Activated CD4-positive, alpha-beta T cell treated with anti-CD3 and anti-CD28 coated beads, Interleukin-2, amount 10 ng/mL, durations not matched to agents 24 days and 14 days (primary cell): ENCODE results near the gene HCN2. TPM values are rescaled to one million over a fixed set of nuclear protein-coding genes. Genes with fewer than 3 reads are reported as not detected.

Experiments used
- DNase-seq: peaks from one replicate; pipeline ENCODE4 v3.0.0; 2022
- H3K27ac Mint-ChIP-seq: one replicate; pipeline ENCODE4 v1.8.0; 2022; ENCODE audit warnings: mild to moderate bottlenecking, mixed read lengths
- H3K27me3 Mint-ChIP-seq: one replicate; pipeline ENCODE4 v1.8.0; 2022; ENCODE audit warnings: mixed read lengths
- H3K36me3 Mint-ChIP-seq: one replicate; pipeline ENCODE4 v1.8.0; 2022; ENCODE audit warnings: low read depth, mild to moderate bottlenecking, mixed read lengths
- H3K4me1 Mint-ChIP-seq: one replicate; pipeline ENCODE4 v1.8.0; 2021; ENCODE audit warnings: mixed read lengths
- H3K4me3 Mint-ChIP-seq: one replicate; pipeline ENCODE4 v1.8.0; 2022; ENCODE audit warnings: mild to moderate bottlenecking, moderate library complexity, mixed read lengths
- H3K9me3 Mint-ChIP-seq: one replicate; pipeline ENCODE4 v1.8.0; 2021; ENCODE audit warnings: mixed read lengths
- intact Hi-C: fragments of 100-400 bp; cut with micrococcal nuclease; formaldehyde crosslinking; loops from one replicate; pipeline ENCODE4 v1.15.1; 2023
- total RNA-seq: library from RNA; stranded (reverse); gene quantifications from 2 replicates; pipeline ENCODE4 v1.2.3, GENCODE V29; 2022

HCN2 gene
- total RNA-seq, 1 donor from 2014 or later, result 1.1 TPM

GRCh38 chr19:633068-633785 lies 43.5 kb downstream of the HCN2 start, which contains the start of gene POLRMT:
Gene POLRMT, minus strand, starts transcription at chr19:633537. Its CDS starts 25 bp downstream, at chr19:633512.
- Mint-ChIP-seq H3K9me3 (no peaks in the 10 kb centered on the region), H3K27ac (peak within 1 kb of the TSS; percentile 97), H3K36me3 (peaks cover 30% of the 10 kb centered on the region), H3K27me3 (no peaks in the 10 kb centered on the region), H3K4me3 (peak within 1 kb of the TSS; percentile 98), H3K4me1 (peaks cover 17% of the 10 kb centered on the region)
- intact Hi-C loops, result loop anchor here (1.0 to 5.0 kb wide), 5 partner anchors 29 to 164 kb away; partner anchors contain the start of genes BSG, CDC34 and PTBP1
- DNase-seq, result peak; percentile 99

DNA sequence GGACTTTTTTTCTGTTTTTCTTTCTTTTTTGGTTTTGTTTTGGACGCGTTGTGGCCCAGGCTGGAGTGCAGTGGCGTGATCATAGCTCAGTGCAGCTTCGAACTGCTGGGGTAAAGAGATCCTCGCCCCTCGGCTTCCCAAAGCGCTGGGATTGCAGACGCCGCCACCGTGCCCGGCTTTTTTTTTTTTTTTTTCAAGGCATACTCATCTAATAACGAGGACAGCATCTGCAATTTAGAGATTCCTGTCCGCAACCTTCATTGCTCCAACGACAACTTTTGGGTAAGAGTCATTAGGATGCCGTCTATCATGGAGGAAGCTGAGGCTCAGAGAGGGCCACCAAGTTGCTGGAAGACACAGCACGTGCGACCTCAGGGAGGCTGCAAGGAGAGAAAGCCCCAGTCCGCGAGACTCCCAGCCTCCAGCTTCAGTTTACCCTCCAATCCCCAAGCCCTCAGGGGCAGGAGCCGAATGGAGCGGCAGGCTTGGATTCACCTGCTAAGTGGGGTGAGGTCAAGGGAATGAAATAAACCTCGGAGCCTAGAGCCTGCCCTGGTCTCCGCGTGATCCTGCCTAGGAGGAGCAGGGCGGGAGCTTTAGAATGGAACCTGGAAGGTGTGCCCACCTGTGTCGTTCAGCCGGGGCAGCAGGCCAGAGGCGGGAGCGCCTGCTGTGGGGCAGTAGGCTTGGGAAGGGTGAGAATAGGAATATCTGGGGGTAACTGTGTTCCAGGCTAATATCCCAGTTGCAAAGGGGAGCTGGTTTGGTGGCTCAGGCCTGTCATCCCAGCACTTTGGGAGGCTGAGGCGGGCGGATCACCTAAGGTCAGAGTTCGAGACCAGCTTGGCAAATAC lies 44.3 kb downstream of the HCN2 start:
- Mint-ChIP-seq H3K36me3 (peaks cover 22% of the 10 kb centered on the region), H3K4me3 (peak overlapping the region; percentile 98), H3K27me3 (no peaks in the 10 kb centered on the region), H3K9me3 (no peaks in the 10 kb centered on the region), H3K4me1 (peaks cover 14% of the 10 kb centered on the region), H3K27ac (peak overlapping the region; percentile 97)
- DNase-seq, result no peak
- intact Hi-C loops, result loop anchor here (1.0 to 5.0 kb wide), 5 partner anchors 28 to 163 kb away; partner anchors contain the start of genes BSG, CDC34 and PTBP1

GRCh38 chr19:634975-635652 lies 45.4 kb downstream of the HCN2 start:
- Mint-ChIP-seq H3K27me3 (peaks cover 3% of the 10 kb centered on the region), H3K4me1 (peaks cover 18% of the 10 kb centered on the region), H3K36me3 (peaks cover 18% of the 10 kb centered on the region), H3K27ac (no peak overlapping the region), H3K9me3 (no peaks in the 10 kb centered on the region), H3K4me3 (no peak overlapping the region)
- no peak for DNase-seq
- intact Hi-C loops, result loop anchor here (5.0 kb wide), 1 partner anchor 103 kb away; the partner anchor contains the start of gene CDC34

DNA sequence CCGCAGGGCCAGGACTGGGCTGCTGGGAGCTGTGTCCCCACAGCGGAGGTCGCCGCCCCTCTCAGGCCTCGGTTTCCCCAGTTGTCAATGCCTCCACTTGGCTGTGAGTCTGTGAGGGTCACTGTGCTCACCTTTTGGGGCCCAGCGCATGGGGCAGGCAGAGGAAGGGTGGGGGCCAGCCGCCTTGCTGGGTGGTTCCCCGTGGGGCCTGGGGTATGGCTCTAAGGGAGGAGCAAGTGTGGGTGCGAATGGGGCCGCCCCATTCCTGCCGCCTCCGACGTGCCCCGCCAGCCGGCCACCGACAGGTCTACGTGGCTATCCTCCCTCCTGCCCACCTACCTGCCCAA lies 49.2 kb downstream of the HCN2 start:
- no peaks in the 10 kb centered on the region for H3K9me3 Mint-ChIP-seq
- no peak overlapping the region for H3K27ac Mint-ChIP-seq
- intact Hi-C loops, result loop anchor here (1.0 kb wide), 2 partner anchors 28 to 41 kb away; no protein-coding TSS in a partner anchor
- H3K36me3 Mint-ChIP-seq, result peaks cover 1% of the 10 kb centered on the region
- no peak for DNase-seq
- peaks cover 3% of the 10 kb centered on the region for H3K27me3 Mint-ChIP-seq
- peaks cover 10% of the 10 kb centered on the region for H3K4me1 Mint-ChIP-seq
- peak overlapping the region; percentile 90 for H3K4me3 Mint-ChIP-seq

DNA sequence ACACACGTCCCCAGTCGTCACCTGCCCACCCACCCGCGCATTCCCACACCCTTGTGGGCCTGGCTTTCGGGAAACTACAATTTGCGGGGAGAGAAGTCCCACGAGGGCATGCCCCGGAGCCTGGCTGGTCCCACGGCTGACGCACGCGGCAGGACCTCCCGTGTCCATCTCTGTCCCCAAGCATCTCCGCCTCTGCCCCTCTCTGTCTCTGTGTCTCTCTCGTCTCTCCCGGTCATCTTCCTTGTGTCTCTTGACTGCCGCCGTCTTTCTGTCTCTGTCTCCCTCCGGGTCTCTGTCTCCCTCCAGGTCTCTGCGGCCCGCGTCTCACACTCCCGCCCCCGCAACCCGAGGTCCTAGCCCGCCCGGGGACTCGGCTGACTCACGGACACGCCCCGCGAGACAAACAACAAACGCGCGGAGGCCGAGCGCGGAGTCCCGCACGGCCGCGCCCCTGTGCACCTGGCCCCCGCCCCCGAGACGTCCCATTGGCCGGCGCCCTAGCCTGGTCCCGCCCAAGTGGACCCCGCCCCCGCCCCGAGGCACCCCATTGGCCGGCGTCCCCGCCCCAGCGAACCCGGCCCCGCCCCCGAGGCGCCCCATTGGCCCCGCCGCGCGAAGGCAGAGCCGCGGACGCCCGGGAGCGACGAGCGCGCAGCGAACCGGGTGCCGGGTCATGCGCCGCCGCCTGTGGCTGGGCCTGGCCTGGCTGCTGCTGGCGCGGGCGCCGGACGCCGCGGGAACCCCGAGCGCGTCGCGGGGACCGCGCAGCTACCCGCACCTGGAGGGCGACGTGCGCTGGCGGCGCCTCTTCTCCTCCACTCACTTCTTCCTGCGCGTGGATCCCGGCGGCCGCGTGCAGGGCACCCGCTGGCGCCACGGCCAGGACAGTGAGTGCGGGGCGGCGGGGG lies 49.8 kb downstream of the HCN2 start, which contains the start of gene FGF22:
TSS of gene FGF22 (plus strand) at position 627 of the 908 bp plus-strand sequence. CDS start at position 674, 47 bp downstream.
- peak within 1 kb of the TSS; percentile 90 for H3K4me3 Mint-ChIP-seq
- intact Hi-C loops, result loop anchor here (1.0 kb wide), 2 partner anchors 28 to 41 kb away; no protein-coding TSS in a partner anchor
- peaks cover 3% of the 10 kb centered on the region for H3K27me3 Mint-ChIP-seq
- H3K27ac Mint-ChIP-seq, result peak within 1 kb of the TSS; percentile 82
- H3K4me1 Mint-ChIP-seq, result peaks cover 6% of the 10 kb centered on the region
- no peaks in the 10 kb centered on the region for H3K9me3 Mint-ChIP-seq
- peak; percentile 97 for DNase-seq
- peaks cover 1% of the 10 kb centered on the region for H3K36me3 Mint-ChIP-seq

DNA sequence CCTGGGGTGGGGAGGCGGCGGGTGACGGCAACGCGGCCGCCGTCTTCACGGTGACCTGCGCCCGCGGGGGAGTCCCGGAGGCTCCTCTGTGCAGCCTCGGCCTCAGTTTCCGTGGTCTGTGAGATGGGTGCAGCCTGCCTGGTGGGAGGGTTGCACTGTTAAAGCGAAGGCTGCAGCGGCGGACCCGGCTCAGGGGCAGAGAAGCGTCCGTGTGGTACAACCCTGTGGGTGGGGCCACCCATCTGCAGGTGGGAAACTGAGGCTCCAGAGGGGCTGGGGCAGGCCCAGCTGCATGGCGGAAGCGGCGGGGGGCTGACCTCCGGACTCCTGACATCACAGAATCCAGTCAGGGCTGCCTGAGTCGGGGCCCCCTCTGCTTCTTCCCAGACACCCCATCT lies 50.5 kb downstream of the HCN2 start:
- intact Hi-C loops, result no loop called here

GRCh38 chr19:640606-641189 lies 51.0 kb downstream of the HCN2 start:
- H3K9me3 Mint-ChIP-seq, result no peaks in the 10 kb centered on the region
- H3K27me3 Mint-ChIP-seq, result peaks cover 3% of the 10 kb centered on the region
- H3K27ac Mint-ChIP-seq, result no peak overlapping the region
- H3K4me3 Mint-ChIP-seq, result no peak overlapping the region
- peaks cover 6% of the 10 kb centered on the region for H3K36me3 Mint-ChIP-seq
- peaks cover 6% of the 10 kb centered on the region for H3K4me1 Mint-ChIP-seq
- DNase-seq, result no peak
- intact Hi-C loops, result no loop called here

More for the DNA sequence above, 50.5 kb downstream of the HCN2 start:
- Mint-ChIP-seq H3K36me3 (peaks cover 5% of the 10 kb centered on the region), H3K27me3 (peaks cover 3% of the 10 kb centered on the region), H3K9me3 (no peaks in the 10 kb centered on the region), H3K4me1 (peaks cover 6% of the 10 kb centered on the region), H3K4me3 (no peak overlapping the region), H3K27ac (no peak overlapping the region)
- no peak for DNase-seq

DNA sequence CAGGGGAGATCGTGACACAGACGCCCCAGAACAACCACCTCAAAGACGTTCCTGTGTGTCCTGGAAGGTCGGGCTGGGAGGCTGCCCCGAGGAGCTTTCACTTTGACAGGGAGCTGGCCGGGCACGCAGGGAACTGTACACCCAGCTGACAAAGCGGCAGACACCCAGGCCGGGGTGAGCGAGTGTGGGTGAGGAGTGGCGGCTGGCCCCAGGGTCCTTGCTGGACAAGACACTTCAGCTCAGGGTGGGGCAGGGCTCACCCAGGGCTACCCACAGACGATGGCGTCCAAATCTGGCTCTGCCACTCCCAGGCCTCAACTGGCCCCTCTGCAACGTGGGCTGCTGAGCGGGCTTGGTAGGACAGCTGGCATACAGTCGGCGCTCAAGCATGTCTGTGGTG lies 52.0 kb downstream of the HCN2 start:
- no peaks in the 10 kb centered on the region for H3K9me3 Mint-ChIP-seq
- no peak for DNase-seq
- no peak overlapping the region for H3K4me3 Mint-ChIP-seq
- peaks cover 11% of the 10 kb centered on the region for H3K36me3 Mint-ChIP-seq
- intact Hi-C loops, result no loop called here
- peaks cover 6% of the 10 kb centered on the region for H3K4me1 Mint-ChIP-seq
- no peak overlapping the region for H3K27ac Mint-ChIP-seq
- H3K27me3 Mint-ChIP-seq, result peaks cover 3% of the 10 kb centered on the region

DNA sequence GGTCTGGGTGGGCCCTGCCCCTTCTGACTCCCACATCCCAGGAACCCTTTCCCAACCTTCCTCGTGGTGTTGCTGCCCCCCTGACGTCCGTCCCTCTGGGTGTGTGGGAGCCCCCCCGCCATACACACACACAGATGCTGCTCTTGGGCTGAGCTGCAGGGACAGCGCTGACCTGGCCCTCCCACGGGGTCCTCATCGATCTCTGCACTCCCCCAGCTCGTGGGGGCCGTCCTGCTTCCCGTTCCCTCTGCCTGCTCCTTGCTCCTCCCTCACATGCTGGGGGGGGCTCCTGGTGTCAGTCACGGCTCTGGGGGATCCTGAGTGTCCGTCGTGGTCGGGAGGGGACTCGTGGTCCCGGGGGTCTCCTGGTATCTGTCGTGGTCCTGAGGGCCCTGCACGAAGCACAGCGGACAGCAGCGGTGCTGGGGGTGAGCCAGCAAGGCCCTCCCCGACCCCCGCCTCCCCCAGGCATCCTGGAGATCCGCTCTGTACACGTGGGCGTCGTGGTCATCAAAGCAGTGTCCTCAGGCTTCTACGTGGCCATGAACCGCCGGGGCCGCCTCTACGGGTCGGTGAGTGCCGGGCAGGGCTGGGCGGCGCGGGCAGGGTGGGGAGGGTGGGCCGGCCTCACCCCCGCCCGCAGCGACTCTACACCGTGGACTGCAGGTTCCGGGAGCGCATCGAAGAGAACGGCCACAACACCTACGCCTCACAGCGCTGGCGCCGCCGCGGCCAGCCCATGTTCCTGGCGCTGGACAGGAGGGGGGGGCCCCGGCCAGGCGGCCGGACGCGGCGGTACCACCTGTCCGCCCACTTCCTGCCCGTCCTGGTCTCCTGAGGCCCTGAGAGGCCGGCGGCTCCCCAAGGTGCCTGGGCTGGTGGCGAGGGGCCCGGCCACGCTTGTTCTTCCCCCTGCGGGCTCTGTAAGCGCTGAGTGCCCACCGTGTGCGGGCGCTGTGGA lies 53.4 kb downstream of the HCN2 start:
- no peak overlapping the region for H3K4me3 Mint-ChIP-seq
- DNase-seq, result no peak

GRCh38 chr19:643736-644135 lies 54.1 kb downstream of the HCN2 start:
- no peak overlapping the region for H3K27ac Mint-ChIP-seq
- no peaks in the 10 kb centered on the region for H3K9me3 Mint-ChIP-seq
- DNase-seq, result no peak
- H3K4me3 Mint-ChIP-seq, result no peak overlapping the region
- intact Hi-C loops, result no loop called here
- peaks cover 4% of the 10 kb centered on the region for H3K4me1 Mint-ChIP-seq
- H3K36me3 Mint-ChIP-seq, result peaks cover 15% of the 10 kb centered on the region
- peaks cover 3% of the 10 kb centered on the region for H3K27me3 Mint-ChIP-seq

More for the DNA sequence above, 53.4 kb downstream of the HCN2 start:
- Mint-ChIP-seq H3K27me3 (peaks cover 3% of the 10 kb centered on the region), H3K36me3 (peaks cover 12% of the 10 kb centered on the region), H3K27ac (no peak overlapping the region), H3K9me3 (no peaks in the 10 kb centered on the region), H3K4me1 (peaks cover 4% of the 10 kb centered on the region)
- intact Hi-C loops, result no loop called here

DNA sequence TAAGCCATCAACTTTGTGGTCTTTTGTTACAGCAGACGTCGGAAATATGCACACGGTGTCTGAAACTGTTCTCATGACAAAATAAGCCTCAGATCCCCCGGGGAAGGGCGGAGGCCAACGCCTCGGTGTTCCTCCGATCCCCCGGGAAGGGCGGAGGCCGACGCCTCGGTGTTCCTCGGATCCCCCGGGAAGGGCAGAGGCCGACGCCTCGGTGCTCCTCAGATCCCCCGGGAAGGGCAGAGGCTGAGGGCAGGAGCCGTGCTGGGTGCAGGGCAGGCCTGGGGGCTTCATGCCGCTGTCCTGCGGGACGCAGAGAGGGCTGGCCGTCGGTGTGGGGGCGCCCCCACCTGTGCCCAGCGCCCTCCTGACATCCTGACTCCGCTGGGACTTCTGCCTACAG lies 54.7 kb downstream of the HCN2 start:
- H3K4me3 Mint-ChIP-seq, result no peak overlapping the region
- H3K4me1 Mint-ChIP-seq, result peaks cover 1% of the 10 kb centered on the region
- DNase-seq, result no peak
- intact Hi-C loops, result no loop called here
- H3K36me3 Mint-ChIP-seq, result peaks cover 18% of the 10 kb centered on the region
- H3K9me3 Mint-ChIP-seq, result no peaks in the 10 kb centered on the region
- peaks cover 1% of the 10 kb centered on the region for H3K27me3 Mint-ChIP-seq
- H3K27ac Mint-ChIP-seq, result no peak overlapping the region
